ENCODE results near the gene ATG16L2. TPM values are rescaled to one million over a fixed set of nuclear protein-coding genes. Genes with fewer than 3 reads are reported as not detected.
A peak's percentile ranks its signal among the peaks of the same experiment; 100 is the strongest.
"Not testable (repeated sequence)": the region's sequence is repeated elsewhere in the genome, so short reads cannot be mapped to it uniquely, and the experiment has no call there.

The ATG16L2 gene
- total RNA-seq, 2 donors from 2014 or later, result 9.0 to 10.0 TPM

DNA sequence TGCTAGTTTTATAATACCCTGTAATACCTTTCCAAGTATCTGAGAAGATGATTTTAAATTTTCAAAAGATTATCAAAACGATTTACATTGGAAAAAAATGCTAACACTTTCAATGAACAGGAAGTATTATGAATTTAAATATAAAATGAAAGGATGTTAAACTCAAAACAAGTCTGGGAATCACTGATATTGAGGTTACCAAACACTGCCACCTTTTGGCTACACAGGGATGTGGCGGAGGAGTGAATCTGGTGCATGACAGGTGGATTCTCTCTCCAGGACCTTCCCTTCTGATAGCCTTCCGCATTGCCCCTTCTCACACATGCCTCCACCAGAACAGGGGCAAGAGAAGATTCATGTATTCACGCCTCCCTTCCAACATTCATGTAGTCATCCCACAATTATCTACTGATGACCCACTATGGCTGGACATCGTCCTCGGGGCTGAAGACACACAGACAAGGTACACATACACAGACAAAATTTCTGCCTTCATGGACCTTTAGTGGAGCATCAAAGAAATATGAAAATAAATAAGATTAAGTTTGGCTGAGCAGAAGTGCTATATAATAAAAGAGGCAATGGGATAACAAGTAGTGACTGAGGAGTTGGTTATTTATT is 34.7 kb downstream of the ATG16L2 start:
- Histone ChIP-seq H3K27ac (no peak overlapping the region), H3K4me1 (peaks cover 0 to 9% of the 10 kb centered on the region in 2 donors), H3K4me3 (no peak overlapping the region), H3K27me3 (no peaks in the 10 kb centered on the region), H3K36me3 (peaks cover 8% of the 10 kb centered on the region), H3K9me3 (no peaks in the 10 kb centered on the region)
- no peak for DNase-seq (ENCODE audit: low spot score)
- TF ChIP-seq, protein P1, sequence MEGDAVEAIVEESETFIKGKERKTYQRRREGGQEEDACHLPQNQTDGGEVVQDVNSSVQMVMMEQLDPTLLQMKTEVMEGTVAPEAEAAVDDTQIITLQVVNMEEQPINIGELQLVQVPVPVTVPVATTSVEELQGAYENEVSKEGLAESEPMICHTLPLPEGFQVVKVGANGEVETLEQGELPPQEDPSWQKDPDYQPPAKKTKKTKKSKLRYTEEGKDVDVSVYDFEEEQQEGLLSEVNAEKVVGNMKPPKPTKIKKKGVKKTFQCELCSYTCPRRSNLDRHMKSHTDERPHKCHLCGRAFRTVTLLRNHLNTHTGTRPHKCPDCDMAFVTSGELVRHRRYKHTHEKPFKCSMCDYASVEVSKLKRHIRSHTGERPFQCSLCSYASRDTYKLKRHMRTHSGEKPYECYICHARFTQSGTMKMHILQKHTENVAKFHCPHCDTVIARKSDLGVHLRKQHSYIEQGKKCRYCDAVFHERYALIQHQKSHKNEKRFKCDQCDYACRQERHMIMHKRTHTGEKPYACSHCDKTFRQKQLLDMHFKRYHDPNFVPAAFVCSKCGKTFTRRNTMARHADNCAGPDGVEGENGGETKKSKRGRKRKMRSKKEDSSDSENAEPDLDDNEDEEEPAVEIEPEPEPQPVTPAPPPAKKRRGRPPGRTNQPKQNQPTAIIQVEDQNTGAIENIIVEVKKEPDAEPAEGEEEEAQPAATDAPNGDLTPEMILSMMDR (IDR thresholded peaks at IDR 0.05), result peak; percentile 40 to 77

- TF ChIP-seq, protein P1 (IDR thresholded peaks at IDR 0.05), result no peak
- H3K27me3 ChIP-seq, result no peaks in the 10 kb centered on the region
- peaks cover 8% of the 10 kb centered on the region for H3K36me3 ChIP-seq
- H3K4me1 ChIP-seq, result peaks cover 0 to 2% of the 10 kb centered on the region in 2 donors
- no peak overlapping the region for H3K4me3 ChIP-seq
- DNase-seq (ENCODE audit: low spot score), result no peak
- H3K27ac ChIP-seq, result no peak overlapping the region
- no peaks in the 10 kb centered on the region for H3K9me3 ChIP-seq
These were observed 36.6 kb downstream of the ATG16L2 start for GRCh38 chr11:72850832-72851231.

DNA sequence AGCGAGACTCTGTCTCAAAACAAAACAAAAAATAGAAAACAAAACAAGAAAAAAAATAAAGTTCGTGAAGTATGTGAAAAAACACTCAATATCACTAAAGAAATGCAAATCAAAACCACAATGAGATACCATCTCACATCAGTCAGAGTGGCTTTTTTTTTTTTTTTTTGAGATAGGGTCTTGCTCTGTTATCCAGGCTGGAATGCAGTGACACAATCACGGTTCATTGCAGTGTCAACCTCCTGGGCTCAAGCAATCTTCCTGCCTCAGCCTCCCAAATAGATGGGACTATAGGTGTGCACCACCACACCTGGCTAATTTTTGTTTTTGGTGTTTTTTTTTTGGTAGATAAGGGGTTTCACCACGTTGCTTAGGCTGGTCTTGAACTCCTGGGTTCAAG is 37.5 kb downstream of the ATG16L2 start:
- H3K27me3 ChIP-seq, result no peaks in the 10 kb centered on the region
- peaks cover 8% of the 10 kb centered on the region for H3K36me3 ChIP-seq
- no peaks in the 10 kb centered on the region for H3K9me3 ChIP-seq
- no peak overlapping the region for H3K27ac ChIP-seq
- no peak for DNase-seq (ENCODE audit: low spot score)
- peaks cover 0 to 10% of the 10 kb centered on the region in 2 donors for H3K4me1 ChIP-seq
- H3K4me3 ChIP-seq, result no peak overlapping the region
- TF ChIP-seq, protein P1 (IDR thresholded peaks at IDR 0.05), result no peak

GRCh38 chr11:72856065-72856464 is 41.9 kb downstream of the ATG16L2 start:
- TF ChIP-seq, protein P1 (IDR thresholded peaks at IDR 0.05), result no peak
- H3K27me3 ChIP-seq, result no peaks in the 10 kb centered on the region
- H3K4me1 ChIP-seq, result peaks cover 0 to 18% of the 10 kb centered on the region in 2 donors
- no peak for DNase-seq (ENCODE audit: low spot score)
- no peaks in the 10 kb centered on the region for H3K9me3 ChIP-seq
- H3K27ac ChIP-seq, result peak overlapping the region in 1 of 2 donors; percentile 60
- no peak overlapping the region for H3K4me3 ChIP-seq
- H3K36me3 ChIP-seq, result no peaks in the 10 kb centered on the region

DNA sequence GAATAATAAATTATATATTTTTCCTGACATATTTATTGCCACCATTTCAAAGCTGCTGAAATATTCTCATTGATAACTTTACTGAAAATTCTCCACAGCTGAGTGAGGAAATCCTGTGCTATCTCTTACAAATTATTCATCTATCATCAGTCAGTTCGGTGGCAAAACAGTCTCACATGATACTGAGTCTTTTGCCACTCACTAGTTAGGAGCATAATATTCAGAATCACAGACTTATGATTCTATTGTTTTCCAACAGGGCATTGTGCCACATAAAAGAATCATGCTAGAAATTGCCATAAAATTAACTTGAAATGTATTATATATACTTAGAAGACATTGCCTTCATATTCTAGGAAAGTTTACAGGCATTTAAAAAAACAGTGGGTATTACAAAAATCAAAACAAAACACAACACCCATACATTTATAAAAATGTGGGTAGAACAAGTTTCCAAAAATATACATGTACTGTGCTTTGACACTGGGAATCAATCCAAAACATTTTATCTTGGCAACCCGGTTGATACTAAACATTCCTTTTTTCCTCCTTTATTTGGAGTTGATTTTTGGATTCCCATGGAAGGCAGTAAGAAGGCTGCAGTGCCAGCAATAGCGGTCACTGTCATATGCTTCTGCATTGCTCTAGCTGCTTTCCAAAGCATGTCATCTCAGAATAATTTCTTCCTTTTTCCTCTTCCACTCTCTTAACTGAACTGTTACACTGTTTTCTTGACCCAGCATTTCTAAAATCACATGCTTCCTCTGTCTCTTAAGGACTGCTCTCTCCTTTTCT is 42.5 kb downstream of the ATG16L2 start:
- no peaks in the 10 kb centered on the region for H3K27me3 ChIP-seq
- H3K4me3 ChIP-seq, result no peak overlapping the region
- no peaks in the 10 kb centered on the region for H3K36me3 ChIP-seq
- H3K4me1 ChIP-seq, result peaks cover 0 to 18% of the 10 kb centered on the region in 2 donors
- no peaks in the 10 kb centered on the region for H3K9me3 ChIP-seq
- H3K27ac ChIP-seq, result peak overlapping the region; percentile 39 to 60
- TF ChIP-seq, protein P1 (IDR thresholded peaks at IDR 0.05), result peak in 1 of 2 donors; percentile 32
- no peak for DNase-seq (ENCODE audit: low spot score)

GRCh38 chr11:72858267-72858666 is 44.1 kb downstream of the ATG16L2 start:
- H3K4me1 ChIP-seq, result peaks cover 0 to 23% of the 10 kb centered on the region in 2 donors
- H3K9me3 ChIP-seq; DNase-seq (ENCODE audit: low spot score); H3K36me3 ChIP-seq; H3K27me3 ChIP-seq; H3K27ac ChIP-seq; H3K4me3 ChIP-seq: not testable (repeated sequence)
